ENCODE data around the gene PADI3.
"Not testable (repeated sequence)": the region's sequence is repeated elsewhere in the genome, so short reads cannot be mapped to it uniquely, and the experiment has no call there.

Gene PADI3

DNA sequence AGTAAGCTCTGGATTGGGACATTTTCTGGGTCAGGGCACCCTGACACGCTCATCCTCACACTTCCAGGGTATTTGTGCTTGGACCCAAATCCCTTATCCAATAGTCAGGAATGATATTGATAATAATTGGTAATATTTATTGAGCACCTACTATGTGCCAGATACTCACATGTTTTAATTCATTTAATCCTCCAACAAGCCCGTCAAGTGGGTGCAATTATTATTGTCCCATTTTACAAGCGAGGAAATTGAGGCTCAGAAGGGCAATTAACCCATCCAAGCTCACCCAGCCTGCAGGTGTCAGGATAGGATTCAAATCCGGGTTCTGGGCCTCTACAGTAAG is 11.4 kb upstream of the PADI3 start:
- Histone ChIP-seq H3K36me3 (ENCODE audit: control insufficient read depth, insufficient read depth, low read length) (no peaks in the 10 kb centered on the region), H3K27me3 (ENCODE audit: control insufficient read depth, insufficient read depth, low read length, poor library complexity, severe bottlenecking) (no peaks in the 10 kb centered on the region), H3K4me1 (ENCODE audit: control insufficient read depth, insufficient read depth, low read length) (peaks cover 10% of the 10 kb centered on the region), H3K27ac (ENCODE audit: insufficient read depth, low read depth, low read length, poor library complexity, severe bottlenecking) (no peak overlapping the region), H3K4me3 (ENCODE audit: insufficient read depth, low read depth, low read length) (no peak overlapping the region), H3K9me3 (ENCODE audit: control insufficient read depth, low read length) (no peaks in the 10 kb centered on the region)
- WGBS, 2 experiments, result 82 to 89% methylated on average over 4 of the region's 4 CpGs

GRCh38 chr1:17239420-17239819 is 9.5 kb upstream of the PADI3 start:
- H3K36me3 ChIP-seq (ENCODE audit: control insufficient read depth, insufficient read depth, low read length), result no peaks in the 10 kb centered on the region
- H3K4me1 ChIP-seq (ENCODE audit: control insufficient read depth, insufficient read depth, low read length), result peaks cover 10% of the 10 kb centered on the region
- H3K27me3 ChIP-seq (ENCODE audit: control insufficient read depth, insufficient read depth, low read length, poor library complexity, severe bottlenecking), result no peaks in the 10 kb centered on the region
- H3K27ac ChIP-seq (ENCODE audit: insufficient read depth, low read depth, low read length, poor library complexity, severe bottlenecking), result no peak overlapping the region
- WGBS, 2 experiments, result 60 to 72% methylated on average over 1 of the region's 1 CpG
- H3K9me3 ChIP-seq (ENCODE audit: control insufficient read depth, low read length), result no peaks in the 10 kb centered on the region
- H3K4me3 ChIP-seq (ENCODE audit: insufficient read depth, low read depth, low read length), result no peak overlapping the region

DNA sequence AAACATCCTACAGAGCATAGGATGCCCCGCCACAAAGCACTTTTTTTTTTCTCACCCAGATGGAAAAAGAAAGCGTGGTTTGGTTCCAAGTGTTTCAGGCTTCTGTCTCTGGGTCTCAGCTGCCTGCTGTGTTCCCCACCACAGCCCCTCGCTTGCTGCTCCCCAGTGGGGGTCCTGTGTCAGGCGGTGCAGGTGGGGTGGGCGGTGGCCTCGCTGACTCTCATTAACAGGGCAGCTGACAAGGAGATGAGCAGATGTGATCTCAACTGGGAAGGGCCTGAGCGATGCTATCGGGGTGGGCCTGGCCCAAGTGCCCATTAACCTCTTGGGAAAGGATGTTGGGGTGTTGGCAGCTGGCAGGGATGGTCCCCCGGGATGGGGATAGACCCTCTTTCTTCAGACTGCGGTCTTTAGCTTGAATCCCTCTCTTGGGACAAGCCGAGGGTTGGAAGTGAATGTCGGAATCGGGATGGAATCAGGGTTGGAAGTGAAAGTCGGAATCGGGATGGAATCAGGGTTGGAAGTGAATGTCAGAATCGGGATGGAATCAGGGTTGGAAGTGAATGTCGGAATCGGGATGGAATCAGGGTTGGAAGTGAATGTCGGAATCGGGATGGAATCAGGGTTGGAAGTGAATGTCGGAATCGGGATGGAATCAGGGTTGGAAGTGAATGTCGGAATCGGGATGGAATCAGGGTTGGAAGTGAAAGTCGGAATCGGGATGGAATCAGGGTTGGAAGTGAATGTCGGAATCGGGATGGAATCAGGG is 7.7 kb upstream of the PADI3 start:
- H3K27ac ChIP-seq (ENCODE audit: insufficient read depth, low read depth, low read length, poor library complexity, severe bottlenecking), result not testable (repeated sequence)
- WGBS, 2 experiments, result 72 to 73% methylated on average over 26 to 28 of the region's 28 CpGs

GRCh38 chr1:17241780-17242074 is 7.2 kb upstream of the PADI3 start:
- not testable (repeated sequence) for H3K36me3 ChIP-seq (ENCODE audit: control insufficient read depth, insufficient read depth, low read length); H3K27ac ChIP-seq (ENCODE audit: insufficient read depth, low read depth, low read length, poor library complexity, severe bottlenecking); H3K27me3 ChIP-seq (ENCODE audit: control insufficient read depth, insufficient read depth, low read length, poor library complexity, severe bottlenecking); H3K4me3 ChIP-seq (ENCODE audit: insufficient read depth, low read depth, low read length); H3K9me3 ChIP-seq (ENCODE audit: control insufficient read depth, low read length)
- 93 to 96% methylated on average over 9 to 11 of the region's 11 CpGs for WGBS, 2 experiments
- peaks cover 25% of the 10 kb centered on the region for H3K4me1 ChIP-seq (ENCODE audit: control insufficient read depth, insufficient read depth, low read length)

More for the DNA sequence above, 7.7 kb upstream of the PADI3 start:
- not testable (repeated sequence) for H3K27me3 ChIP-seq (ENCODE audit: control insufficient read depth, insufficient read depth, low read length, poor library complexity, severe bottlenecking); H3K4me3 ChIP-seq (ENCODE audit: insufficient read depth, low read depth, low read length); H3K36me3 ChIP-seq (ENCODE audit: control insufficient read depth, insufficient read depth, low read length); H3K9me3 ChIP-seq (ENCODE audit: control insufficient read depth, low read length)
- peaks cover 24% of the 10 kb centered on the region for H3K4me1 ChIP-seq (ENCODE audit: control insufficient read depth, insufficient read depth, low read length)

- no peaks in the 10 kb centered on the region for H3K36me3 ChIP-seq (ENCODE audit: control insufficient read depth, insufficient read depth, low read length)
- no peaks in the 10 kb centered on the region for H3K27me3 ChIP-seq (ENCODE audit: control insufficient read depth, insufficient read depth, low read length, poor library complexity, severe bottlenecking)
- no peak overlapping the region for H3K4me3 ChIP-seq (ENCODE audit: insufficient read depth, low read depth, low read length)
- no peak overlapping the region for H3K27ac ChIP-seq (ENCODE audit: insufficient read depth, low read depth, low read length, poor library complexity, severe bottlenecking)
- peaks cover 25% of the 10 kb centered on the region for H3K4me1 ChIP-seq (ENCODE audit: control insufficient read depth, insufficient read depth, low read length)
- WGBS, 2 experiments, result 80 to 100% methylated on average over 1 of the region's 1 CpG
- H3K9me3 ChIP-seq (ENCODE audit: control insufficient read depth, low read length), result no peaks in the 10 kb centered on the region
These were observed 5.6 kb upstream of the PADI3 start for GRCh38 chr1:17243274-17243673.

DNA sequence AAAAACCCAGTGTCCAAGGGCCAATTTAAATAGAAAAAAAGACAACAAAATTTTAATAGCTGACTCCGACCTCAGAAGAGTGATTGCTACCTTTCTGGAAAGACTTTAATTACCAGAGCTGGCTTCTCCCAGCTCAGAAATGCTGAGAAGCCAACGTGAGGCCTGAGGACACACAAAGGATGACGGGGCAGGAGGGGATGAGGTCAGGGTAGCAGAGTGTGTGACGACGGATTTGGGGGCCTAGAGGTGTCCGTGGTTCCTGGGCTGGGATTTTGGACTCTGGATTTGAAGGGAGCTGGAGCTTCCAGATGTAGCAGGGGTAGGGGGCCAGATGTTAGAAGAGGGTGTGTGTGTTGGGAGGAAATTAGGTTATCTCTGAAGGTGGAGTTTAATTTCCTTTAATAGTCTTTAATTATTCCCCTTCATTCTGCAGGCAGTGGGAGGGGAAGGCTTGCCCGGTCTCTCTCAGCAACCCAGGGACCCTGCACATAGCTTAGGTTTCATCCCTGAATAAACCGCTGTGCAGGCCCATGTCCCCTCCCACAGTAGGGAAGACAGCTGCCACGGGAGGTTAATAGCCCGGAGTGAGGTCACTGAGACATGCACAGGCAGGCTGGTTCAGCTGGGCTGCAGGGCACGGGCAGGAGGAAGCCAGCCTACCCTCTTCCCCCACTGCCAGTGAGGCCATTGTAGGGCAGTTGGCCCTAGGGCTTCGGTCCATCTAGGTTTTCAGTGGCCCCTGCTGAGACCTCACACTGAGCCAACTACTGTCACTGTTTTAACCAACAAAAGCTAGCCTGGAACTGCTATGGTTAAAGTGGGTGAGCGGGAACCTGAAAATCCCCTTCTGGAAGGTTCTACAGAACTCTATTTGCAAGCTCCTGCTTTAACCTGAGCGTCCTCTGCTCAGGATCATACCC is 3.8 kb upstream of the PADI3 start:
- Histone ChIP-seq H3K27ac (ENCODE audit: insufficient read depth, low read depth, low read length, poor library complexity, severe bottlenecking) (no peak overlapping the region), H3K4me3 (ENCODE audit: insufficient read depth, low read depth, low read length) (no peak overlapping the region), H3K27me3 (ENCODE audit: control insufficient read depth, insufficient read depth, low read length, poor library complexity, severe bottlenecking) (no peaks in the 10 kb centered on the region), H3K9me3 (ENCODE audit: control insufficient read depth, low read length) (no peaks in the 10 kb centered on the region), H3K4me1 (ENCODE audit: control insufficient read depth, insufficient read depth, low read length) (peaks cover 25% of the 10 kb centered on the region), H3K36me3 (ENCODE audit: control insufficient read depth, insufficient read depth, low read length) (no peaks in the 10 kb centered on the region)
- WGBS, 2 experiments, result 55% methylated on average over 14 of the region's 14 CpGs

DNA sequence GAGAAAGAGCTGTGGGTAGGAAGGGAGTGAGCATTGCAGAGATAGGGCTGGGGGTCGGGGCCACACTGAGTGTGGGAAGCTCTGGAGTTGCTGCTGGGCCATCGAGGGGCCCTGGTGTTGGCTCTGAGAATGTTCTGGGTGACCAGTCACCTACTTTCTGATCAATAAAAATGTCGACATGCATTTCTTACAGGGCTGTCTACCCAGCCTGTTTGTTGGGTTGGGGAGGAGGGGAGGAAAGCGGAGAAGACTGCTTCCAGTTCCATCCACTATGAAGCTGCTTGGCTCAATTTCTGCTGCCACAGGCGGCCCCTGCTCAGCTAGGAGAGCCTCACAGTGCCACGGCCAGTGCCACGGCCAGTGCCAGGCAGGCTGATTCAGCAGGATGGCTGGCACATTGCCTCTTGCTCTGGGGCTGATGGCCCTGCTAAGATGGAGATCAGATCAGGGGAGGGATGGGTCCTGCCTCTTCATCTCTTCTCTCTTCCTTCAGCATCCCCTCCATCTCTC is 3.0 kb upstream of the PADI3 start:
- Histone ChIP-seq H3K4me3 (ENCODE audit: insufficient read depth, low read depth, low read length) (no peak overlapping the region), H3K27me3 (ENCODE audit: control insufficient read depth, insufficient read depth, low read length, poor library complexity, severe bottlenecking) (no peaks in the 10 kb centered on the region), H3K4me1 (ENCODE audit: control insufficient read depth, insufficient read depth, low read length) (peaks cover 19% of the 10 kb centered on the region), H3K9me3 (ENCODE audit: control insufficient read depth, low read length) (no peaks in the 10 kb centered on the region), H3K36me3 (ENCODE audit: control insufficient read depth, insufficient read depth, low read length) (no peaks in the 10 kb centered on the region), H3K27ac (ENCODE audit: insufficient read depth, low read depth, low read length, poor library complexity, severe bottlenecking) (no peak overlapping the region)
- WGBS, 2 experiments, result 90 to 93% methylated on average over 7 of the region's 7 CpGs

GRCh38 chr1:17246971-17247370 is 1.9 kb upstream of the PADI3 start:
- Histone ChIP-seq H3K36me3 (ENCODE audit: control insufficient read depth, insufficient read depth, low read length) (no peaks in the 10 kb centered on the region), H3K27ac (ENCODE audit: insufficient read depth, low read depth, low read length, poor library complexity, severe bottlenecking) (no peak overlapping the region), H3K9me3 (ENCODE audit: control insufficient read depth, low read length) (no peaks in the 10 kb centered on the region), H3K4me3 (ENCODE audit: insufficient read depth, low read depth, low read length) (no peak overlapping the region), H3K4me1 (ENCODE audit: control insufficient read depth, insufficient read depth, low read length) (peaks cover 15% of the 10 kb centered on the region), H3K27me3 (ENCODE audit: control insufficient read depth, insufficient read depth, low read length, poor library complexity, severe bottlenecking) (no peaks in the 10 kb centered on the region)
- WGBS, 2 experiments, result 92 to 97% methylated on average over 2 of the region's 2 CpGs

- Histone ChIP-seq H3K27ac (ENCODE audit: insufficient read depth, low read depth, low read length, poor library complexity, severe bottlenecking) (no peak overlapping the region), H3K4me1 (ENCODE audit: control insufficient read depth, insufficient read depth, low read length) (peaks cover 7% of the 10 kb centered on the region), H3K27me3 (ENCODE audit: control insufficient read depth, insufficient read depth, low read length, poor library complexity, severe bottlenecking) (no peaks in the 10 kb centered on the region), H3K9me3 (ENCODE audit: control insufficient read depth, low read length) (no peaks in the 10 kb centered on the region), H3K36me3 (ENCODE audit: control insufficient read depth, insufficient read depth, low read length) (no peaks in the 10 kb centered on the region), H3K4me3 (ENCODE audit: insufficient read depth, low read depth, low read length) (no peak overlapping the region)
- 89 to 92% methylated on average over 7 of the region's 7 CpGs for WGBS, 2 experiments
These were observed 1.7 kb downstream of the PADI3 start for GRCh38 chr1:17250601-17251000.

DNA sequence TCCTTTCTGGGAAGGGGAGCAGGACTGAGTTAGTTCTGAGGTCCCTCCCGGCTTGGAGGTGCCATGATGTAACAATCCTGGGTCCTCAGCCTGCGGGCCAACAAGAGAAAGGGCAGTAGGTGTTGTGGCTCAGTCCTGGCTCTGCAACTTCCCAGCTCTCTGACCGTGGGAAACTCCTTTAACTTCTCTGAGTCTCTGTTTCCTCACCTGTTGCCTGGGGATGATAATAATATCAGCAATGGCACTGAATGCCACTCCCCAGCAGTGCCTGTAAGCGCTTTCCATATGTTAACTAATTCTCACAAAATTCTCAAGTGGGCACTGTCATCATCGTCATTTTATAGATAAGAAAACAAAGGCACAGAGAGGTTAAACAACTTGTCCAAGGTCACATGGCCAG is 2.3 kb downstream of the PADI3 start:
- H3K27ac ChIP-seq (ENCODE audit: insufficient read depth, low read depth, low read length, poor library complexity, severe bottlenecking), result no peak overlapping the region
- WGBS, 2 experiments, result 88 to 90% methylated on average over 5 of the region's 5 CpGs
- H3K4me1 ChIP-seq (ENCODE audit: control insufficient read depth, insufficient read depth, low read length), result peaks cover under 1% of the 10 kb centered on the region
- no peaks in the 10 kb centered on the region for H3K27me3 ChIP-seq (ENCODE audit: control insufficient read depth, insufficient read depth, low read length, poor library complexity, severe bottlenecking)
- H3K36me3 ChIP-seq (ENCODE audit: control insufficient read depth, insufficient read depth, low read length), result no peaks in the 10 kb centered on the region
- no peaks in the 10 kb centered on the region for H3K9me3 ChIP-seq (ENCODE audit: control insufficient read depth, low read length)
- no peak overlapping the region for H3K4me3 ChIP-seq (ENCODE audit: insufficient read depth, low read depth, low read length)
